C4-2B (cell line): Measurements from ENCODE around the gene BLVRA.

ENCODE experiments used
- ZFX ChIP-seq: fragments of 450-650 bp; IDR thresholded peaks from 2 replicates; pipeline ENCODE4 v1.6.1; 2017
- TF ChIP-seq, protein P1 (sequence below): fragments of 450-650 bp; conservative IDR thresholded peaks from 2 replicates; pipeline ENCODE4 v1.5.1; 2017; ENCODE audit warnings: mild to moderate bottlenecking

DNA sequence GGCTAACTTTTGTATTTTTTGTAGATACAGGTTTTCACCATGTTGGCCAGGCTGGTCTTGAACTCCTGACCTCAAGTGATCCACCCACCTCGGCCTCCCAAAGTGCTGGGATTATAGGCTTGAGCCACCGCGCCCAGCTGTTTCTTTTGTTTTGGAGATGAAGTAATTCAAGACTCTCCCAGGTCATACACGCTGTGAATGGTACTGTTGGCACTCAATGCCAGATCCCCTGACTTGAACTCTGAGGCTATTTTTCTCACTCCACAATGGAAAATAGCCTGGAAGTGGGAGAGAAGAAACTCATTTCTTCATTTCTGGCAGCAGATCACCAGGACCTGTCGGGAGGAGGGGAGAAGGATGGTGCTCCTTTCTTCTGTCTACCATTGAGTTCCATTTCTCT, 32.4 kb downstream of the BLVRA start:
- TF ChIP-seq, protein P1, sequence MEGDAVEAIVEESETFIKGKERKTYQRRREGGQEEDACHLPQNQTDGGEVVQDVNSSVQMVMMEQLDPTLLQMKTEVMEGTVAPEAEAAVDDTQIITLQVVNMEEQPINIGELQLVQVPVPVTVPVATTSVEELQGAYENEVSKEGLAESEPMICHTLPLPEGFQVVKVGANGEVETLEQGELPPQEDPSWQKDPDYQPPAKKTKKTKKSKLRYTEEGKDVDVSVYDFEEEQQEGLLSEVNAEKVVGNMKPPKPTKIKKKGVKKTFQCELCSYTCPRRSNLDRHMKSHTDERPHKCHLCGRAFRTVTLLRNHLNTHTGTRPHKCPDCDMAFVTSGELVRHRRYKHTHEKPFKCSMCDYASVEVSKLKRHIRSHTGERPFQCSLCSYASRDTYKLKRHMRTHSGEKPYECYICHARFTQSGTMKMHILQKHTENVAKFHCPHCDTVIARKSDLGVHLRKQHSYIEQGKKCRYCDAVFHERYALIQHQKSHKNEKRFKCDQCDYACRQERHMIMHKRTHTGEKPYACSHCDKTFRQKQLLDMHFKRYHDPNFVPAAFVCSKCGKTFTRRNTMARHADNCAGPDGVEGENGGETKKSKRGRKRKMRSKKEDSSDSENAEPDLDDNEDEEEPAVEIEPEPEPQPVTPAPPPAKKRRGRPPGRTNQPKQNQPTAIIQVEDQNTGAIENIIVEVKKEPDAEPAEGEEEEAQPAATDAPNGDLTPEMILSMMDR, result no peak
- TF ChIP-seq ZFX, result no peak
